Measurements from ENCODE around the gene SLC25A45. TPM values are rescaled to one million over a fixed set of nuclear protein-coding genes. Genes with fewer than 3 reads are reported as not detected.

The SLC25A45 gene
- total RNA-seq, 1 donor from 2014 or later = 2.2 TPM

DNA sequence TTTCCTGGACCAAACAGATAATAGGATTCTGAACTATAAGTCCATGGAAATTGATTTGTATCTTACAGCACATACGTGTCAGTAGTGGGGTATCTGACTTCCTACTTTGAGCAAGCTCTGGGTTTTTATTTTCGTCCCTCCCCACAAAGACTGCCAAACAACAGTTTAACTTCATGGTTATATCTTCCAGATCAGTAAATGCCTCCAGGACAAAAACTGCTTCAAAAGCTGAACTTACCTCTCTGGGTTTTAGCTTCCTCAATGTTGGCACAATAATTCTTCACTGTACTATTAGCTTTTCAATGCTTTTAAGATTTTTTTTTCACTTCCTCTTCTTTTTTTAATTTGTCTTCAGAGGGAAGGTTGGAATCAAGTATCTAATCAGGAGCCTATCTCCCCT, 53.0 kb downstream of the SLC25A45 start:
- H3K27ac ChIP-seq = no peak overlapping the region
- peaks cover 10% of the 10 kb centered on the region for H3K4me1 ChIP-seq
- H3K27me3 ChIP-seq = no peaks in the 10 kb centered on the region
- intact Hi-C loops (cut with DNase I) = loop anchor here (10.0 kb wide), 1 partner anchor 205 kb away; the partner anchor contains the start of genes FAU and MRPL49
- TF ChIP-seq, protein P1, sequence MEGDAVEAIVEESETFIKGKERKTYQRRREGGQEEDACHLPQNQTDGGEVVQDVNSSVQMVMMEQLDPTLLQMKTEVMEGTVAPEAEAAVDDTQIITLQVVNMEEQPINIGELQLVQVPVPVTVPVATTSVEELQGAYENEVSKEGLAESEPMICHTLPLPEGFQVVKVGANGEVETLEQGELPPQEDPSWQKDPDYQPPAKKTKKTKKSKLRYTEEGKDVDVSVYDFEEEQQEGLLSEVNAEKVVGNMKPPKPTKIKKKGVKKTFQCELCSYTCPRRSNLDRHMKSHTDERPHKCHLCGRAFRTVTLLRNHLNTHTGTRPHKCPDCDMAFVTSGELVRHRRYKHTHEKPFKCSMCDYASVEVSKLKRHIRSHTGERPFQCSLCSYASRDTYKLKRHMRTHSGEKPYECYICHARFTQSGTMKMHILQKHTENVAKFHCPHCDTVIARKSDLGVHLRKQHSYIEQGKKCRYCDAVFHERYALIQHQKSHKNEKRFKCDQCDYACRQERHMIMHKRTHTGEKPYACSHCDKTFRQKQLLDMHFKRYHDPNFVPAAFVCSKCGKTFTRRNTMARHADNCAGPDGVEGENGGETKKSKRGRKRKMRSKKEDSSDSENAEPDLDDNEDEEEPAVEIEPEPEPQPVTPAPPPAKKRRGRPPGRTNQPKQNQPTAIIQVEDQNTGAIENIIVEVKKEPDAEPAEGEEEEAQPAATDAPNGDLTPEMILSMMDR (IDR thresholded peaks at IDR 0.05) = no peak
- no peak for TF ChIP-seq POLR2A (IDR thresholded peaks at IDR 0.05)
- no peak for TF ChIP-seq POLR2AphosphoS5 (IDR thresholded peaks at IDR 0.05; ENCODE audit: insufficient read depth in 1 of 2, low read depth in 1 of 2)
- no peak for DNase-seq (ENCODE audit: extremely low spot score in 2 of 2)
- H3K36me3 ChIP-seq = no peaks in the 10 kb centered on the region
- no peaks in the 10 kb centered on the region for H3K9me3 ChIP-seq
- H3K4me3 ChIP-seq = no peak overlapping the region

DNA sequence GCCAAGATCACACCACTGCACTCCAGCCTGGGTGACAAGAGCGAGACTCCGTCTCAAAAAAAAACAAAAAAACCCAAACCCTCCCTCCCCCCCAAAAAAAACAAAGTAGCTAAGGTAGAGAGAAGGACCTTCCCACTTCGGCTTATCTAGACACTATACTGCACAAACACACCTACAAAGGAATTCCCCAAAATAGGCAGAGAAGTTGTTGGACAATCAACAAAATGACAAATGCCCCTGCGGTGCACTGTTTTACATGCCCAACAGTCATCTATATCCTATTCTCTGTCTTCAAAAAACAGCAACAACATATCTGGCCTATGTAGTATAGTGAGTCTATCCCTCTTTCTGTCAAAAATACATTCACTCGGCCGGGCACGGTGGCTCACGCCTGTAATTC, 55.4 kb downstream of the SLC25A45 start:
- H3K36me3 ChIP-seq = no peaks in the 10 kb centered on the region
- no peaks in the 10 kb centered on the region for H3K9me3 ChIP-seq
- no peak for DNase-seq (ENCODE audit: extremely low spot score in 2 of 2)
- no peak overlapping the region for H3K4me3 ChIP-seq
- H3K4me1 ChIP-seq = peaks cover 13% of the 10 kb centered on the region
- intact Hi-C loops (cut with DNase I) = loop anchor here (10.0 kb wide), 1 partner anchor 202 kb away; the partner anchor contains the start of genes FAU and MRPL49
- H3K27me3 ChIP-seq = no peaks in the 10 kb centered on the region
- TF ChIP-seq, protein P1 (IDR thresholded peaks at IDR 0.05) = no peak
- TF ChIP-seq POLR2A (IDR thresholded peaks at IDR 0.05) (no peak), POLR2AphosphoS5 (IDR thresholded peaks at IDR 0.05; ENCODE audit: insufficient read depth in 1 of 2, low read depth in 1 of 2) (no peak)
- no peak overlapping the region for H3K27ac ChIP-seq

DNA sequence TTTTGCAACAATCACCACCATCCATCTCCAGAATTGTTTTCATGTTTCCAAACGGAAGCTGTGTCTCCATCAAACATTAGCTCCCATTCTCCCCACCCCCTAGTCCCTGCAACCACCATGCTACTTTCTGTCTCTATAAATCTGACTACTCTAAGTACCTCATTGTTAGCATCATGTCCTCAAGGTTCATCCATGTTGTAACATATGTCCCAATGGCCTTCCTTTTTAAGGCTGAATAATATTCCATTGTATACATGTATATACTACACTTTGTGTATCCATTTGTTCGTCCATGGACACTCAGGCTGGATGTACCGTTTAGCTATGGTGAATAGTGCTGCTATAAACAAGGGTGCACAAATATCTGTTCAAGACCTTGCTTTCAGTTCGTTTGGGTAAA, 57.0 kb downstream of the SLC25A45 start:
- H3K9me3 ChIP-seq = no peaks in the 10 kb centered on the region
- intact Hi-C loops (cut with DNase I) = loop anchor here (10.0 kb wide), 1 partner anchor 201 kb away; the partner anchor contains the start of genes FAU and MRPL49
- TF ChIP-seq, protein P1 (IDR thresholded peaks at IDR 0.05) = no peak
- TF ChIP-seq POLR2A (IDR thresholded peaks at IDR 0.05) (no peak), POLR2AphosphoS5 (IDR thresholded peaks at IDR 0.05; ENCODE audit: insufficient read depth in 1 of 2, low read depth in 1 of 2) (no peak)
- peaks cover 28% of the 10 kb centered on the region for H3K4me1 ChIP-seq
- H3K27me3 ChIP-seq = no peaks in the 10 kb centered on the region
- H3K27ac ChIP-seq = no peak overlapping the region
- no peak overlapping the region for H3K4me3 ChIP-seq
- H3K36me3 ChIP-seq = peaks cover 0 to 15% of the 10 kb centered on the region in 2 donors
- no peak for DNase-seq (ENCODE audit: extremely low spot score in 2 of 2)

Other genes with a start within 250 kb of the SLC25A45 start
- gene SYVN1, start 248.1 kb downstream of the SLC25A45 start, total RNA-seq = 42.5 TPM
- not detected for gene SPDYC, start 212.4 kb downstream of the SLC25A45 start, total RNA-seq
- 302 TPM for gene CAPN1, start 200.7 kb downstream of the SLC25A45 start, total RNA-seq
- 9.6 TPM for gene POLA2, start 120.7 kb downstream of the SLC25A45 start, total RNA-seq
- gene CDC42EP2, start 67.8 kb downstream of the SLC25A45 start, total RNA-seq = 27.7 TPM
- 33.1 TPM for gene DPF2, start 48.8 kb downstream of the SLC25A45 start, total RNA-seq
- gene TIGD3, start 27.9 kb downstream of the SLC25A45 start, total RNA-seq = not detected
- gene FRMD8, start 4.0 kb upstream of the SLC25A45 start, total RNA-seq = 53.3 TPM
- gene NEAT1, start 40.2 kb upstream of the SLC25A45 start, total RNA-seq = 857 TPM
- 16,459 TPM for gene MALAT1, start 116.4 kb upstream of the SLC25A45 start, total RNA-seq
- gene SCYL1, start 142.4 kb upstream of the SLC25A45 start, total RNA-seq = 77.3 TPM
- gene LTBP3, start 175.7 kb upstream of the SLC25A45 start, total RNA-seq = 246 TPM
- gene ZNRD2, start 187.8 kb upstream of the SLC25A45 start, total RNA-seq = 68.5 TPM
- 62.4 TPM for gene FAM89B, start 189.9 kb upstream of the SLC25A45 start, total RNA-seq
- gene EHBP1L1, start 193.4 kb upstream of the SLC25A45 start, total RNA-seq = 123 TPM
- 12.0 TPM for gene KCNK7, start 213.2 kb upstream of the SLC25A45 start, total RNA-seq
- 38.1 TPM for gene MAP3K11, start 231.6 kb upstream of the SLC25A45 start, total RNA-seq
- 24.8 TPM for gene PCNX3, start 233.1 kb upstream of the SLC25A45 start, total RNA-seq

Data from vagina (tissue), 2 donors.